ENCODE results near the gene TMEM221.

The TMEM221 gene

DNA sequence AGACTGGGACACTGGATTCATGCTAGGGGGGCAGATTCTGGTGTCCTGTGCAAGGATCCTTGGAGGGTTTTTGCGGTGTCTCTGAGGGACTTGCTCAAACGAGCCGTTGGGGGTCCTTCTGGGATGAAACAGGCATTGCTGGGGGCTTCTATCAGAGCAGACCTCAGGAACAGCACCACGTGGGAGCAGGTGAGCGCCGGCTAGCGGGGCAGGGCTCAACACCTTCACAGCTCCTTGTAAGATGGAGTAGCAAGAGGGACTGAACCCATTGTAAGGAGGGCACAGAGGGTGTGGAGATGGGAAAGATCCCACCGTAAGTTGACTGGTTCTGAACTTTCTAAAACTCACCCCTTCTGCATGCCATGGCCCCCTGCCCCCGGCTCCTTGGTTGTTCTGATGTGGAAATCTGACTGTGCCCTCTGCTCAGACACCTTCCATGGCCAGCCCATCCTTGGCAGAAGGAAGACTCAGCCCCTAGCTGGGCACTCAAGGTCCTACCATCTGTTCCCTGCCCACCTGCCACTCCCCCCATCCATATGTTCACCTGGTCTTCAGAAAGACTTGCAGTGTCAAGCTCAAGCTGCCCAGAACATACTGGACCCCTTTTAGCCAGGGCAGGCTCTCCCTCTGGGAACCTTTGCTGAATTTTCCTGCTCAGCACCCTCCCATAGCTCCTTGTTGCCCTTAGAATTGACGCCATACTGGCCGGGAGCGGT is 23.1 kb upstream of the TMEM221 start:
- DNase-seq, result no peak

DNA sequence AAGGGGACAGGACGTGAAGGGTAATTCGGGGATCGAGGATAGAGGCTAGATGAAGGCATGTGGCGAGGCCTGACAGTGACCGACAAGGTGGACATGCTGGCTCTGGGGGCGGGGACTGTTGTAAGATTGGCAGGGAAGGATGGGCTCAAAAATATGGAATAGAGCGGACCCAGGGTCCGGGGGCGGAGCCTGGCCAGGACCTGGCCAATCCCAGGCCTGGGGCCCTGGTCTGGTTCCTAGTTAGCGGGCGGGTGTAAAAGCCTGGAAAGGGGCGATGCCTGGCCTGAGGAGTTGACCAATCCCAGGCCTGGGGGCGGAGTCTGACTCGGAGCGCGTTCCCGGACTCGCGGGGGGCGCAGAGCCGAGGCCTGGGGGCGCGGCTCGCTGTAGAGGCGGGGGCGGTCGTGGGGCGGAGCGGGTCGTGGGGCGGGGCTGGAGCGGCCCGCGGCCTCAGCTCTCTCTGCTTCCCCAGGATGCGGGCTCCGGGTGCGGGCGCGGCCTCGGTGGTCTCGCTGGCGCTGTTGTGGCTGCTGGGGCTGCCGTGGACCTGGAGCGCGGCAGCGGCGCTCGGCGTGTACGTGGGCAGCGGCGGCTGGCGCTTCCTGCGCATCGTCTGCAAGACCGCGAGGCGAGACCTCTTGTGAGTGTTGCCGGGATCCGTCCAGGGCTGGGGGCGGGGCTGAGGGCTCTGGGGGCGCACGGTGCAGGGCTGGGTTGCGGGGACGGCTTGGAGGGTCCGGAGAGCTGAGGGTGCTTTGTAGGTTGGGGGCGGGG is 21.8 kb upstream of the TMEM221 start, which contains the start of gene SLC27A1:
Gene SLC27A1, plus strand, starts transcription at position 457 of the 774 bp plus-strand sequence. Its CDS starts 17 bp downstream, at position 474.
- peak; percentile 99 for DNase-seq

DNA sequence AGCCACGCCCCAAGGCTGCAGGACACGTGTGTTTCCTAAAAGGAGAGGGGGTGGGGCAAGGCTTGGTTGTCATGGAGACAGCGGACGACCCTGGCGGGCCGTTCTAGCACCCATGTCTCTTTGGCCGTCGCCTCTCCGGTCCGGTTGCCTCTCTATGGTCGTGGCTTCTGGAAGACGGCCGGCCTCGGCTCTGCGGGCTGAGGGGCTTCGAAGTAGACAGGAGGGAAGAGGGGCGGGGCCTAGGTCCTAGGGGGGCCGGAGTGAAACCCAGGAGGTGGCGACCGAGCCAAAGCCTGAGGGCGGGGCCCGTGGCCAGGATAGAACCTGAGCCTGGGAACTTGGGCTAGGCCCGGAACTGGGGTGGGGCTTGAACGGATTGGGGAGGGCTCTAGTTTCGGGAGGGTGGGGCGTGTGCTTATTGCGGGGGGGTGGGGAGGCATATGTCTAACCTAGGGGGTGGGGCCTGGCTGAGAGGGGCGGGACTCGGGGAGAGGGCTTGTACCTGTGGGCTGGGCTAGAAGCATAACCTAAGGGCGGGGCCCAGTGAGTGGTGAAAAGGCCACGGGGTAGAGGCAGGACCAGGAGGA is 21.1 kb upstream of the TMEM221 start:
- peak; percentile 95 for DNase-seq

DNA sequence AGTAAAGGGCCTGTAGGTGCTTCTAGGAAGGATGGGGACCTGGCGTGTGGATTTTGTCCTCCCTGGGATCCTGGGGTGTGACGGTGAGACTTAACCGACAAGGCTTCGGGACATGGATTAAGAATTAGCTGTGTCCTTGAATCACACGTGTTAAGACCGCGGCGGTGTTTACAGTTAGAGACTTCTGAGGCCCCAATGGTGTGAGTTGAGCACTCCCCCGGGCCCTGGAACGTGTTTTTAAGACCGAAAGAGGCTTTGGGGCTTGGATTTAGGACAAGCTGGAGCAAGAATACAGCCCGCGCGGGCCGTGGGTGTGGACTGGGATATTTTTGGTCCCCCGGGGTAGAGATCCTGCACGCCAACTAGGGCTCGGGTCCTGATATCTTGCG is 20.6 kb upstream of the TMEM221 start:
- DNase-seq, result no peak

DNA sequence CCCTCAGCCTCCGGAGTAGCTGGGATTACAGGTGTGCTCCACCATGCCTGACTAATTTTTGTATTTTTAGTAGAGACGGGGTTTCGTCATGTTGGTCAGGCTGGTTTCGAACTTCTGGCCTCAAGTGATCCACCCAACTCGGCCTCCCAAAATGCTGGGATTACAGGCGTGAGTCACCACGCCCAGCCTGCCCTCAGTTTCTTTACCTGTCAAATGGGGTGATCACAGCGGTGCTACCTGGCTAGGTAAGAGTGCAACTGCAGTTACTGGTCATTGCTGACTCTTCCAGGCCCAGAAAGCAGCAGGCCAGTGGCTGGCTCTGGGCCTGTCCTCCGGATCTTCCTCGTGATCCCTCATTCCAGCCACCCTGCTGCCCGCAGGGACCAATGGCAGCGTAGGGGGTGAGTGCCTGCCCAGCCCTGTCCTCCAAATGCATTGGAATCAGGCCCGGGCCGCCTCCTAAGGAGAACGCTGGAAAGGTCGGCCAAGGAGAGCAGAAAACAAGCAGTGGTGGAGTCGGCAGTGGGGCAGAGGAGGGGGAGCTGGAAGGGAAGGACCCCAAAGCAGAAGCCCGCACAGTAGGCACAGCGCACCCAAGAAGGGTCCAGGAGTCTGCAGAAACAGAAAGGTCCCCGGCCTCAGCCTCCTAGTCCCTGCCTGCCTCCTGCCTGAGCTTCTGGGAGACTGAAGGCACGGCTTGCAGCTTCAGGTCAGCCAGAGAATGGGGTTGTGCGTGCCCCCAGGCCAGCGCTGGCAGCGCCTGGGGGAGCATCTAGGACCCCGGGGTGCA is 20.0 kb upstream of the TMEM221 start:
- DNase-seq, result no peak

DNA sequence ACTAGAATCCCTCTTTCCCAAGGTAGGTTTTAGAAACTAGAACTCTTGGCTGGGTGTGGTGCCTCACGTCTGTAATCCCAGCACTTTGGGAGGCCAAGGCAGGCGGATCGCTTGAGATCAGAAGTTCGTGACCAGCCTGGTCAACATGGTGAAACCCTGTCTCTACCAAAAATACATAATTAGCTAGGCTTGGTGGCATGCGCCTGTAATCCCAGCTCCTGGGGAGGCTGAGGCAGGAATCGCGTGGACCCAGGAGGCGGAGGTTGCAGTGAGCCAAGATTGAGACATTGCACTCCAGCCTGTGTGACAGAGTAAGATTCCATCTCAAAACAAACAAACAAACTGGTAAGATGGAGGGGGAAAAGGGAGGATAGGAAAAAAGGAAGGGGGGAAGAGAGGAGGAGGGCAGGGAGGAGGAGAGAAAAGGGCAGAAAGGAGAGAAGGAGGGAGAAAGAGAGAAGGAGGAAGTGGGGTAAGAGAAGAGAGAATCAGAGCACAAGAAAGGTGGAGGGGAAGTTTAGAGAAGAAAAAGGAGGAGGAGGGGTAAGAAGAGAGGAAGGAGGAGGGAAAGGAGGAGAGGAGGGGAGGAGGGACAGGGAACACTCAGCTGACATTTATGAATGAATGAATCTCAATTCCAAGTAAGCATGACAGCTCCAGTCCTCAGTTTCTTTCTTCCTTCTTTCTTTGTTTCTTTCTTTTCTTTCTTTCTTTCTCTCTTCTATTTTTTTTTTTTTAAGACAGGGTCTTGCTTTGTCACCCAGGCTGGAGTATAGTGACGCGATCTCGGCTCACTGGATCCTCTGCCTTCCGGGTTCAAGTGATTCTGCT is 19.2 kb upstream of the TMEM221 start:
- no peak for DNase-seq

DNA sequence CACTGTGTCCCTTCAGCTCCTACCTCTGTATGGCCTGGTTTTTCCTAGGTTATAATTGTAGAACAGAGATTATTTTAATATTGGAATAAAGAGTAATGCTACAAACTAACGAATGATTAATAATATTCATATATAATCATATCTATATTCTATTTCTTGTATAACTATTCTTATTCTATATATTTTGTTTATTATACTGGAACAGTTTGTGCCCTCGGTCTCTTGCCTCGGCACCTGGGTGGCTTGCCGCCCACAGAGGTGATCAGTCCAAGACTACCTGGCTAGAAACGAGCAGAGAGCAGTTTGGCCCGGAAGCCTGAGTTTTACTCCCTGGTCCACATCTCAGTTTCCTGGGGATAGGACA is 18.0 kb upstream of the TMEM221 start:
- no peak for DNase-seq

DNA sequence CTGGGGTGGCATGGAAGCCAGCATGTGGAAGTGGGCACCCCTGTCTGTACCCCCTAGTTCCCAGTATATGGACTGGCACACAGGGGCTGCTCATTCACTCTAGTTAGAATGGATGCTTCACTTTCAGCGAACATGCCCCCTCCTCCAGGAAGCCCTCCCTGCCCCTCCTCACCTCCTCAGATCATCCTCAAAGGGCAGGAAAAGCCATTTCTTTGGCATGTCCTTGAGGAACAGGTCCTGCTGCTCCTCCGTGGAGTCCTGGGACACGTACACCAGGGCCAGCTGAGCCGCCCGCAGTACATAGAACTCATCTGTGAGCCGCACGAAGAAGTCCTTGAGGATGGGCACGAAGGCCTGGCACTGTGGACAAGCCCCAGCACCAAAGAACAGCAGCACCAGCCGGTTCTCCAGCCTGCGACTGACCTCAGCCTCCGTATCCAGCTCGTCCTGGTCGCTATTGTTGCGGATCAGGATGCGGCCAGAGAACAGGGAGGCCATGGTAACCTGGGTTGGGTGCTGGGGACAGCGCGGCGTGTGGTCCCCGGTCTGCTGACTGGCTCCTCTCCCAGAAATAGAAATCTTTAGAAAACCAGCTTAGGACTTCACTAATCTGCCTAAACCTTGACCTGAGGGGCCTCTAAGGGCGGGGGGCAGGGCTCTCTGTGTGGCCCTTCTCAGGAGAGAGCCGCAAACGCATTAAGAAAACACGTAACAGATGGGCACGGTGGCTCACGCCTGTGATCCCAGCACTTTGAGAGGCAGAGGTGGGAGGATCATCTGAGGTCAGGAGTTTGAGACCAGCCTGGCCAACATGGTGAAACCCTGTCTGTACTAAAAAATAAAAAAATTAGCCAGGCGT is 12.1 kb upstream of the TMEM221 start, which contains the start of gene NXNL1:
Gene NXNL1, minus strand, starts transcription at position 555 of the 859 bp plus-strand sequence. Its CDS starts 57 bp downstream, at position 498.
- DNase-seq, result no peak

DNA sequence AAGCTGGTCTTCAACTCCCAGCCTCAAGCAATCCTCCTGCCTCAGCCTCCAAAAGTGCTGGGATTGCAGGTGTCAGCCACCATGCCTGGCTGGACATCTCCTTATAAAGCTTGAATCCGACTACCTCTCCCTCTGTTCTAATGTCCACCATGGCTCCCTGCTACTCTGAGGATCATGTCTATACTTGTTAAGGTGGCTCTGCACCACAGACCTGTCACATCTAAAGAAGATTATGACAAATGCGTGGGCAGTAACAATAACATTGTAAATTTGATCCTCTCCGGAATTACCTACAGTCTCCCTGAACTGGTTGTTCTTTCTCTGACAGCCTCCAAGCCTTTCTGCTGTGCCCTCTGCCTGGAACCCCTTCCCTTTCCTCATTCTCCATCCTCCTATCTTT is 10.5 kb upstream of the TMEM221 start:
- no peak for DNase-seq

DNA sequence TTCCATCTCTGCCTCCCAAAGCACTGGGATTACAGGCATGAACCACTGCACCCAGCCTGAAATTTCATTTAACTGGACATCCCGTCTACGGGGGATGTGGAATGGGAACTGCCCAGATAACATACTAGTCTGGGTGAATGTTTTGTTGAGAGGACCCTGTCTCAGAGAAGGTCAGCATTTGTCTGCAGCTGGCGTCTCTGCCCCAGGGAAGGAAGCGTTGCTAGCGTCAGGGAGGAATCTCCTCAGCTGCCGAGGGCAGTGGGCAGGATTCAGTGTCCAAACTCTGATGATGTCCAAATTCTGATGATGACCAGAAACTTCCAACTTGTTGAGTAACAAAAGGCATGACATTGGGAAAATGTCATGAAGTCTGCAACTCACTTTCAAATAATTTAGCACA is 9.1 kb upstream of the TMEM221 start:
- DNase-seq, result no peak

DNA sequence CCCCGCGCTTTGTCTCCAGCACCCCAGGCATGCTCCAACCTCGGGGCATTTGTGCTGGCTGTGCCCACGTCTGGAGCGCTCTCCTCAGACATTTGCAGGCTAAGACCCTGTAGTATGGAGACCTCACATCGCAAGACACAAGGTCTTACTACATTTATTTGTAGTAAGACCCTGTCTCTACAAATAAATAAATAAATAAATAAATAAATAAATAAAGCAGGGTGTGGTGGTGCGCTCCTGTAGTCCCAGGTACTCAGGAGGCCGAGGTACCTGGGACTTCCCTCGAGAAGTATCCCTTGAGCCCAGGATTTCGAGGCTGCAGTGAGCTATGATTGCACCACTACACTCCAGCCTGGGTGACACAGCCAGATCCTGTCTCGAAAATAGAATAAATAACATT is 7.7 kb upstream of the TMEM221 start:
- no peak for DNase-seq

DNA sequence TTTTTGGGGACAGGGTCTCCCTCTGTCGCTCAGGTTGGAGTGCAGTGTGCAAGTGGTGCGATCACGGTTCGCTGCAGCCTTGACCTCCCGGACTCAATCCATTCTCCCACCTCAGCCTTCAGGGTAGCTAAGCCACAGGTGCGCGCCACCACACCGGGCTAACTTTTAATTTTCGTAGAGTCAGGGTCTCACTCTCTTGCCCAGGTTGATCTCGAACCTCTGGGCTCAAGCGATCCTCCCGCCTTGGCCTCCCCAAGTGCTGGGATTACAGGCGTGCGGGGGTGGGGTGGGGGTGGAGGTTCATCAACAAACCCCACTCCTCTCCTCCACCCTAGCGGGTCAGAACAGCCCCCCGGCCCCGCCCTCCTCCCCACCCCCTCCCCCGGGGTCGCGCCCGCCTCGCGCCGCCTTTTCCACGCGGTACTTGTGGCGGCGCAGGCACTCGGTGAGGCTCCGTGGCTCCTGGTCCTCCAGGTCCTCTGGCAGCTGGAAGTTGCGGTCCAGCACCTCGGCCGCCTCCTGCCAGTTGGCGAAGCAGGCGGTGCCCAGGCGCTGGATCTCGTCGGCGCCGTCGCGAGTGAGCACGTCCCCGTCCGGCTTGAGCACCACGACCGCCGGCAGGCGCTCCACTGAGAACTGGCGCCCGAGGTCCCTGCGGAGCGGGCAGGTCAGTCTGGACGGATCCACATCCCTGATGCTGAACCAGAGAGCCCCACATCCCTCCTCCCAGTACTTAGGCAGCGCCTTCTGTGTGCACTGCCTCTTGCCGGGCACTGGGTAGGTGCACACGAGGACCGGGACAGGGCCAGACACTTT is 7.0 kb upstream of the TMEM221 start:
- no peak for DNase-seq

DNA sequence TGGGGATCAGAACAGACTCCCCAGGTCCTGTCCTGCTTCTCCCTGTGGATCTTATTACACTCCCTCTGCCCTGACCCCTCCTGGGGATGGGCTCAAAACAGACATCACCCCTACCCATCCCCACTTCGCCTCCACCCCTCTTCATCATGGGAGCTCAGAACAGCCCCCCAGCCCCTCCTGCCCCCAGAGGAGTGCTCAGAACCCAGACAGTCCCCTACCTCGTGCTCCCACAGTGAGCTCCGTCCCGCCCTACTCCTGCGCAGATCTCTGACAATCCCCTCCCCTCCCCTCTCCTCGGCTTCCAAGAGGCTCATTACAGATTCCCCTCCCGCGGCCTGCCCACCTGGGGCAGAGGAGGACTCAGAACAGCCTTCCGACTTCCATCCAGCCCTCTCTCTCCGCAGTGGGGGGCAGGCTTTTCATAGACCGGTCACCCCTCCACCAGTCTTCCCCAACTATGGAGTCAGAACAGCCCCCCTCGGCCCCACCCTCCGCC is 6.2 kb upstream of the TMEM221 start:
- DNase-seq, result no peak

DNA sequence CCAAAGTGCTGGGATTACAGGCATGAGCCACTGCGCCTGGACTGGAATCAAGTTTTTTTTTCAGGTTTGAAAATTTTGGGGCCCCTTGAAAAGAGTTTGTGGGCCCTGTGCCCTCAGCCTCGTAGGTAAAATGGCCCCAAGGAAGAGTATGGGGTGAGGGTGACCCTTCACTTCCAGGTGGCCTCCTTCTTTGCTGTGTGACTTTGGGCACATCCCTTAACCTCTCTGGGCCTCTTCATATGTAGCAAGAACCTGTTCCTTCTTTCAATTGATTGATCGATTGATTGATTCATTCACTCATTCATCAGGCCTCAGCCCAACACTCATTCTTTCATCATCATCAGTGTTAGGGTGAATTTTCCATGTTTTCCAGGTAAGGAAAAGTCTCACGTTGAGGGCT is 3.4 kb upstream of the TMEM221 start:
- DNase-seq, result no peak

DNA sequence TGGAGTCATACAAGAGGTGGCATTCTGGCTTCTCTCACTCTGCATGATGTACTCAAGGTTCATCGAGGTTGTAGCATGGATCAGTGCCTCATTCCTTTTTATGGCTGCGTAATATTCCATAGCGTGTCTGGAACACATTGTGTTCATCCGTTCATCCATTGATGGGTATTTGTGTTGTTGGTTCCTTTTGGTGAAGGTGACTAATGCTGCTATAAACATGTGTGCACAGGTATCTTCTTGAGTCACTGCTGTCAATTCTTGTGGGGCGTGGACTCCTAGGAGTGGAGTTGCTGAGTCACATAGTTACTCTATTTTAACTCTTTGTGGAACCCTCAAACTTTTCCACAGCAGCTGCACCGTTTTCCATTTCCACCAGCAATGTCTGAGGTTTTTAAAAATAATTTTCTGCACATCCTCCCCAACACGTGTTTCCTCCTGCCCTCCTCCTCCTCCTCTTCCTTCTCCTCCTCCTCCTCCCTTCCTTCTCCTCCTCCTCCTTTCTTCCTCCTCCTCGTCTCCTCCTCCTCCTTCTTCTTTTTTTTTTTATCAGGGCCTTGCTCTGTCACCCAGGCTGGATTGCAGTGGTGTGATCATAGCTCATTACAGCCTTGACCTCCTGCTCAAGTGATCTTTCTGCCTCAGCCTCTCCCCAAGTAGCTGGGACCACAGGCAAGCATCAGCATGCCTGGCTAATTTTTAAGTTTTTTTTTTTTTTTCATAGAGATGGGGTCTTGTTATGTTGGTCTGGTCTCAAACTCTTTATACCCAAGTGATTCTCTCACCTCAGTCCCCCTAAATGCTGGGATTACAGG is 2.0 kb upstream of the TMEM221 start:
- no peak for DNase-seq

DNA sequence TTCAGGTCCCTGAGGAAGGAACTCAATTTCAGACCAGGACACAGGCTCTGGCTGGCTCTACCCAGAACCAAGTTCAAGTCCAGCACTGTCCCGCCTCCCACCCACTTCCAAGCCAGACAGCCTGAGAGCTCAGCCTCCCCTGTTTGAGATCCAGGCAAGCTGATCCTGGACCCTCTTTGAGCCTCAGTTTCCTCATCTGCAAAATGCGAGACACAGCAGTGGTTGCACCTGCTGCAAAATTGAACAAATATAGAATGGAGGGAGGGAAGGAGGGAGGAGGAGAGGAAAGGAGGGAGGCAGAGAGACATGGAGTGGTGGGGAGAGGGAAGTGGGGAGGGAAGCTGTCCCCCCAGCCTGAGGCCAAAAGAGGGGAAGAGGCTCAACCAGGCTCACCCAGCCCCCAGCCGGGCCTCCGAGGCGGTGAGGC is 751 bp downstream of the TMEM221 start:
- DNase-seq, result no peak

DNA sequence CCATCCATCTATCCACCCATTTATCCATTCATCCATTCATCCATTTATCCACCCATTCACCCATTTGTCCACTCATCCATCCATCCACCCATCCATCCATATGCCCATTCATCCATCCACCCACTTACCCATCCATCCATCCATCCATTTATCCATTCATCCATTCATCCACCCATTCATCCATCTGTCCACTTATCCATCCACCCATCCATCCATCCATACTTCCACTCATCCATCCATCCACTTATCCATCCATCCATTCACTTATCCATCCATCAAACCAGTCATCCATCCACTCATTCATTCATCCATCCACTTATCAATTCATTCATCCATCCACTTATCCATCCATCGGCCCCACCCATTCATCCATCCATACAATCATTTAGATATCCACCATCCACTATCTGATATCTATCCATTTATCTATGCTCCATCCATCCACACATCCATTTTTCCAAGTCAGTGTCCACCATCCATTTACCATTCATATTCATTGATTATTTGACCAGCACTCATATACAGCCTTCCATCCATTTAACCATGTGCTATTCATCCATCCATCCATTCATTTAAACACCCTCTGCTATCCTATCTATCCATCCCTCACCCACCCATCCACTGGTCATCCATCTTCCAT is 2.8 kb downstream of the TMEM221 start:
- DNase-seq, result no peak

DNA sequence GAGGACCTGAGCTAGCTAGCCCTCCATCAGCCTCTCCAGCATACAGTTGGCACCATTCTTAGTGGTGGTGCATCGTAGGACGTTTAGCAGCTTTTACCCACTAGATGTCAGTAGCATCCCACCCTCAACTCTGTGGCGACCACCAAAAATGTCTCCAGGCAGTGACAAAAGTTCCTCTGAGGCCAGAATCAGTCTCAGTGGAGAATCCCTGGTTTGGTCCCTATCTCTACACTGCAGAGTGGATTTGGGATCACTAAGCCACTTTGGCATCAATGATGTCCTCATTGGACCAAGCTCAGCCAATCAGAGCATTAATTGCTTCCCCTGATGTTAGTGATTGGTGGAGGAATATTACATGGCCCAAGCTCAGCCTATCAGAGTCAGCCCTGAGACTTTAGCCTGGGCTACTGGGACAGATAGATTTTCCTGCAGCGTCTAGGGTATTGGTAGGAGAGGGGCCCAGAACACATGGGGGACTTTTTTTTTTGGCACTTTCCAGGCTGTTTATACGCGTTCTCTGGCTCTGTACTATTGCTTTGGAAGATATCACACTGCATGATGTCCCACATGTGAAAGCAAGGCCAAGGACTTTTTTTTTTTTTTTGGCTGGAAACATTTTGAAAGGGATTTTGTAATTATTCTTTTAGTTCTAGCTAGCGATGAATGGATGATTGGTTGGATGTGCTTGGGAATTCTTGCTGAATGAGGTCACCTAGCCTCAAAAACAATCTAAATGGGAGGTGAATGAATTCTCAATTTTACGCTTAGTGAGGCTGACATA is 7.0 kb downstream of the TMEM221 start:
- peak; percentile 29 for DNase-seq
